Activated CD4-positive, alpha-beta T cell treated with anti-CD3 and anti-CD28 coated beads for 4 hours (primary cell): Measurements from ENCODE around the gene ZNF836.
A peak's percentile ranks its signal among the peaks of the same experiment; 100 is the strongest.

Source experiments
- DNase-seq, 2 donors: peaks; one replicate each; pipeline ENCODE4 v3.0.0-alpha.2; 2020

Gene ZNF836

GRCh38 chr19:52187407-52187806, 16.0 kb upstream of the ZNF836 start:
- DNase-seq = no peak

- DNase-seq = no peak
Observed at GRCh38 chr19:52176574-52176973, 5.2 kb upstream of the ZNF836 start.

DNA sequence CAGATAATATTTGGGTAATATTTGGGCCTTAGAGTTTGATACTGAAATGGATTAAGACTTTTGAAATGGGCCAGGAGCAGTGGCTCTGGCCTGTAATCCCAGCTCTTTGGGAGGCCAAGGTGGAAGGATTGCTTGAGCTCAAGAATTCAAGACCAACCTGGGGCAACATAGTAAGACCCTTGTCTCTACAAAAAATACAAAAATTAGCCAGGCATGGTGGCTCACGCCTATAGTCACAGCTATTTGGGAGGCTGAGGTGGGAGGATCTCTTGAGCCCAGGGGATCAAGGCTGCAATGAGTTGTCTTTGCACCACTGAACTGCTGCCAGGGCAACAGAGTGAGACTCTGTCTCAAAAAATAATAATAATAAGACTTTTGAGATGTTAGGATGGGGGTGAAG, 926 bp upstream of the ZNF836 start:
- DNase-seq = no peak

DNA sequence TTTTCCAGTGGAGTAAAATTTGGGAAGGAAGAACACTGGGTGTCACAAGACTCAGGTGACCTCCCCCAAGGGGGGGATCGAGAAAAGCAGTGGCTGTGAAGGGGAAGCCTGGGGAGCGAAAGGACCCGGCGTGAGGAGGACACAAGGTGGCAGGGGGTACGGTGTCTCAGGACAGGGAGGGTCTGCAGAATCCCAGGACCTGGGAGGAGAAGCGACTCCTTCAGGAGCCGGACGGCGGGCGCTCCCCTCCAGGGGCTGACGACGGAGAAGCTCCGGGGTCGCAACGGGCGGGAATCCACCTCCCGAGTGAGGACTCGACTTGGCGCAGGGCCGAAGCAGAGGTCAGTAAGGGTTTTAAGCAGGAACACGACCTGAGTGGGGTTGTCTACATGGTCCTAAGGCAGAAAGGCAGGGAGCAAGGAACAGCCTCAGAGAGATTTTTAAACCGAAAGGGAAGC, 529 bp downstream of the ZNF836 start:
- DNase-seq = peak in 1 of 2 donors; percentile 11

- no peak for DNase-seq
Observed at GRCh38 chr19:52170304-52170703, 1.1 kb downstream of the ZNF836 start.

GRCh38 chr19:52155596-52156359, 15.6 kb downstream of the ZNF836 start:
- DNase-seq = no peak

DNA sequence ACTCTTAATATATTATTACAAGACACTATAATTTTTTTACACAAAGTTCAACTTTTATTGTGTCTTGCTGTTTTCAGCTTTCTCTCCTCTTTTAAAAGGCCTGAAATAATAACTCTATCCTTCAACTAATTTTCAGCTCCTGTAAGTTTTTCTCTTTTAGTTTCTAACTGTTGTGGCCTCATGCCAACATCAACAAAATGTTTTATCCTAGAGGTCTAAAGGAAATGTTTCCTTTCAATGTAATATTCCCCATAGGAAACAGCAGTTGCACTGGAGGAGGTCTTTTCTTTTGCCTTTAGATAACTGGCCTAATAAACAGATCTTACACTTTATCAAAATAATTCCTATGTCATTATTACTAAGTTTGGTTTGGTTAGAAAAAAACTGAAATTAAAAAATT, 23.2 kb downstream of the ZNF836 start:
- no peak for DNase-seq

DNA sequence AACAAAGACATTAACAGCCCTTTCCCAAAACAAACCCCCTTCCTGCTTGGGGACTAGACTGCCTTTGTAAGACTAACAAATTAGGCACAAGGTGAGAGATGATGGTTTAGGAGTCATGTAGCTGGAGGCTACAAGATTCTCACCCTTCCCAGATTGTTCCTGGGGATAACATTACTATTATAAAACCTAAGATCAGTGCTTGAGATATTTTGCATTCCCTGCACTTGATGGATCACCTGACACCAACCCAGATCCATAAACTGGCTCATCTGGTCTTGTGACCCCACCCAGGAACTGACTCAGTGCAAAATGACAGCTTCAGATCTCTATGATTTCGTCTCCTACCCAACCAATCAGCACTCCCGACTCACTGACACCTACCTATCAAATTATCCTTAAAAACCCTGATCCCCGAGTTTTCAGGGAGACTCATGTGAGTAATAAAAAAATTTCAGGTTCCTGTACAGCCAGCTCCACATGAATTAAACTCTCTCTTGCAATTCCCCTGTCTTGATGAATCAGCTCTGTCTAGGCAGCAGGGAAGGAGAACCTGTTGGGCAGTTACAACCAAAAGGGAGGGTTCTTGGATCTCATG, 29.3 kb downstream of the ZNF836 start:
- DNase-seq = no peak

- no peak for DNase-seq
Observed at GRCh38 chr19:52141203-52141602, 30.2 kb downstream of the ZNF836 start.

- DNase-seq = peak; percentile 1 to 97
Observed at GRCh38 chr19:52140032-52140710, 31.2 kb downstream of the ZNF836 start.

DNA sequence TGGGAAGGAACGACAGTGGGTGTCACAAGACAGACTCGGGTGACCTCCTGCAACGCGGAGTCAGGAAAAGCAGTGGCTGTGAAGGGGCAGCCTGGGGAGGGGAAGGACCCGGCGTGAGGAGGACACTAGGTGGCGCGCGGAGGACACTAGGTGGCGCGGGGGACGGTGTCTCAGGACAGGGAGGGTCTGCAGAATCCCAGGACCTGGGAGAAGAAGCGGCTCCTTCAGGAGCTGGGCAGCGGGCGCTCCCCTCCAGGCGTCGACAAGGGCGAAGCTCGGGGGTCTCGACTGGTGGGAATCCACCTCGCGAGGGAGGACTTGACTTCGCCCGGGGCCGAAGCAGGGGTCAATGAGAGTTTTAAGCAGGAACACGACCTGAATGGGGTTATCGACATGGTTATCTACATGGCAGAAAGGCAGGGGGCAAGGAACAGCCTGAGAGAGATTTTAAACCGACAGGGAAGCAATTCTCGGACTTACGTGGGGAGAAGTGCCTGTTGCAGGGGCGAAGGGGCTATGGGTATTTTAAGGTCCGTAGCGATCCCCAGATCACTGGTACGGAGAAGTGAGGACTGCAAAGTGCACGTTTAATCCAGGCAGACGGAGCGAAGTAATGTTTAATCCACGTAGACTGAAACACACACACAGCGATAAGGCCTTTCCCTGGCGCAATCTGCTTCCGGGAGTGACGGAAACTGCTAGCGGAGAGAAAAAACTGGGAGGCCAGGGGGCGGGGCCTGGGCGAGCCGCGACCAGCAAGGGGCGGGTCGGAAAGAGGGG, 32.0 kb downstream of the ZNF836 start, which contains the start of gene ZNF616:
TSS of gene ZNF616 (minus strand) at position 687 of the 780 bp plus-strand sequence. CDS start 9,426 bp downstream, outside the sequence.
- peak; percentile 80 to 98 for DNase-seq

GRCh38 chr19:52138983-52139251, 32.5 kb downstream of the ZNF836 start:
- no peak for DNase-seq

- peak; percentile 3 to 16 for DNase-seq
Observed at GRCh38 chr19:52138278-52138982, 33.0 kb downstream of the ZNF836 start.

- no peak for DNase-seq
Observed at GRCh38 chr19:52120286-52120685, 51.1 kb downstream of the ZNF836 start.

DNA sequence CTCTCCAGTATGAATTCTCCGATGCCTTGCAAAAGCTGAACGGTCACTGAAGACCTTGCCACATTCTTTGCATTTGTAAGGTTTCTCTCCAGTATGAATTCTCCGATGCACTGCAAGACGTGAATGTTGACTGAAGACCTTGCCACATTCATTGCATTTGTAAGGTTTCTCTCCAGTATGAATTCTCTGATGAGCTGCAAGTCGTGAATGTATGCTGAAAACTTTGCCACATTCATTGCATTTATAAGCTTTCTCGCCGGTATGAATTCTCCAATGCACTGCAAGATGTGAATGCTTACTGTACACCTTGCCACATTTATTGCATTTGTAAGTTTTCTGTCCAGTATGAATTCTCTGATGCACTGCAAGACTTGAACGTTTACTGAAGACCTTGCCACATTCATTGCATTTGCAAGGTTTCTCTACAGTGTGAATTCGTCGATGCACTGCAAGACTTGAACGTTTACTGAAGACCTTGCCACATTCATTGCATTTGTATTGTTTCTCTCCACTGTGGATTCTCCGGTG, 55.8 kb downstream of the ZNF836 start:
- no peak for DNase-seq

DNA sequence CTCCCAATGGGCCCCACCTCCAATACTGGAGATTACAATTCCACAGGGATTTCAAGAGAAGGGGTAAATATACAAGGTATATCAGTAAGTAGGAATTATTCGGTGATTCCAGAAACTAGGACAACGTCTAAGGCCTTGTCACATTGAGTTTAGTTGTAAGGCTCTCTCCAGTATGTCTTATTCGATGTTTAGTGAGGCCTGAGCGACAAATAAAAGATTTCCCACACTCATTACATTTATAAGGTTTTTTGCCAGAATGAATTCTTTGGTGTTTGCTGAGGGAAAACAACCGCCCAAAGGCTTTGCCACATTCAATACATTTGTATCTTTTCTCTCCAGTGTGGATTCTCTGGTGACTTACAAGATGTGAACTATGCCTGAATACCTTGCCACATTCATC, 56.7 kb downstream of the ZNF836 start:
- DNase-seq = no peak

DNA sequence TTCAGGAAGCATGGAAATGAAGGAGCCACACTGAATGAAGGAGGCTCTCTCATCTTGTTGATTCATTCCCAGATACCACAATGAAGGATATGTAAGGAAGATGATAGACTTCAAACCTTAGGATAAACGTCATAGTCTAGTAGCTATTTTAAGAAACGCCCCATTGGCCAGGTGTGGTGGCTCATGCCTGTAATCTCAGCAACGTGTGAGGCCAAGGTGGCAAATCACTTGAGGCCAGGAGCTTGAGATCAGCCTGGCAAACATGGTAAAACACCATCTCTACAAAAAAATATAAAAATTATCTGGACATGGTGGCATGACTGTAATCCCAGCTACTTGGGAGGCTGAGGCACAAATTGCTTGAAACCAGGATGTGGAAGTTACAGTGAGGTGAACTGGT, 58.8 kb downstream of the ZNF836 start:
- no peak for DNase-seq

- DNase-seq = no peak
Observed at GRCh38 chr19:52110780-52111179, 60.6 kb downstream of the ZNF836 start.
